K562 (cell line): ENCODE data around the gene PRKAG2. TPM values are rescaled to one million over a fixed set of nuclear protein-coding genes. Genes with fewer than 3 reads are reported as not detected.
A peak's percentile ranks its signal among the peaks of the same experiment; 100 is the strongest.

Experiments used
- ATAC-seq: fragments of 200-7000 bp; cut with Tn5 transposase; 3 replicates; pipeline ENCODE4 v1.9.1; 2020; ENCODE audit warnings: moderate library complexity
- BruUV-seq: library from RNA; stranded (reverse); fragments of 400-500 nt; replicated peaks from 2 replicates; lab custom pipeline; 2021; lab: Mats Ljungman, UMichigan
- CTCF ChIA-PET: fragments of 300-600 bp; formaldehyde crosslinking; extraction: SDS; loops from one replicate; lab custom pipeline; 2021; ENCODE audit warnings: low intra/inter-chr PET ratio; lab: Yijun Ruan, JAX
- POLR2A ChIA-PET: fragments of 300-600, 350-650 bp; sonication (Branson Sonifier 250); formaldehyde crosslinking; extraction: SDS; loops from one replicate; lab custom pipeline; 2021; ENCODE audit warnings: antibody characterized with exemption, inconsistent platforms; lab: Yijun Ruan, JAX
- DNase-seq, 4 experiments: peaks; one replicate each; pipeline versions ENCODE4 v3.0.0 to v3.0.0-alpha.2; 2011 to 2018; ENCODE audit warnings: low spot score in 3 of 4, mixed read lengths in 3 of 4; ENCODE audit errors: extremely low read depth in 1 of 4
- FAIRE-seq: peaks from 2 replicates; lab custom pipeline; 2011; peaks lifted over from hg19 to GRCh38; lab: Jason Lieb, UNC
- H2AFZ ChIP-seq: 2 replicates; pipeline ENCODE4 v1.6.0; 2011; ENCODE audit warnings: low read depth, low read length, control low read depth, inconsistent platforms
- H3K27ac ChIP-seq: fragments of 200-600 bp; 3 replicates; pipeline ENCODE4 v1.8.0; 2011; ENCODE audit warnings: low read depth, mild to moderate bottlenecking, control low read depth, inconsistent platforms, low read length, moderate library complexity, mixed read lengths; ENCODE audit errors: extremely low read depth
- H3K27me3 ChIP-seq, 2 experiments: fragments of 300-600 bp in 1 of 2; 2 replicates in 1 of 2; 3 replicates in 1 of 2; pipeline versions ENCODE4 v1.6.0 to v1.8.0; 2011; ENCODE audit warnings: inconsistent platforms in 2 of 2, low read length in 2 of 2, mild to moderate bottlenecking in 1 of 2, mixed read lengths in 1 of 2, moderate library complexity in 1 of 2; ENCODE audit not compliant: control insufficient read depth in 2 of 2, insufficient read depth in 2 of 2
- H3K36me3 ChIP-seq: fragments of 300-600 bp; 3 replicates; pipeline ENCODE4 v1.8.0; 2011; ENCODE audit warnings: mild to moderate bottlenecking, low read length, inconsistent platforms; ENCODE audit not compliant: control insufficient read depth, insufficient read depth
- H3K4me1 ChIP-seq, 2 experiments: fragments of 200-600 bp in 1 of 2; replicated peaks in 1 of 2; 2 replicates in 1 of 2; 3 replicates in 1 of 2; pipeline versions ENCODE4 v1.5.1 to v1.8.0; 2011; ENCODE audit warnings: inconsistent platforms in 2 of 2, low read length in 2 of 2, mild to moderate bottlenecking in 1 of 2, mixed read lengths in 1 of 2, moderate library complexity in 1 of 2; ENCODE audit not compliant: control insufficient read depth in 2 of 2, insufficient read depth in 2 of 2
- H3K4me2 ChIP-seq: 2 replicates; pipeline ENCODE4 v1.6.1; 2011; ENCODE audit warnings: low read length, control low read depth, inconsistent platforms, mixed read lengths; ENCODE audit not compliant: insufficient read depth
- H3K4me3 ChIP-seq: fragments of 200-600 bp; sonication (generic), shearing (Covaris generic); 2 replicates; pipeline ENCODE4 v1.5.1; 2016; ENCODE audit warnings: control low read depth, inconsistent platforms
- H3K79me2 ChIP-seq: fragments of 200-600 bp; 3 replicates; pipeline ENCODE4 v1.8.0; 2011; ENCODE audit warnings: low read length, inconsistent platforms; ENCODE audit not compliant: control insufficient read depth, insufficient read depth
- H3K9ac ChIP-seq, 2 experiments: 2 replicates each; pipeline versions ENCODE4 v1.6.0 to v1.6.1; 2011; ENCODE audit warnings: low read depth in 2 of 2, low read length in 2 of 2, control low read depth in 1 of 2, inconsistent platforms in 1 of 2, mild to moderate bottlenecking in 1 of 2, mixed read lengths in 1 of 2; ENCODE audit not compliant: insufficient read depth in 1 of 2
- H3K9me1 ChIP-seq: one replicate; pipeline ENCODE4 v1.6.0; 2011; ENCODE audit warnings: inconsistent platforms, mild to moderate bottlenecking, low read length, moderate library complexity; ENCODE audit not compliant: control insufficient read depth, insufficient read depth
- H3K9me3 ChIP-seq: replicated peaks from 2 replicates; pipeline ENCODE4 v1.5.1; 2011; ENCODE audit warnings: low read depth, low read length, inconsistent platforms; ENCODE audit not compliant: control insufficient read depth, insufficient read depth
- H4K20me1 ChIP-seq: replicated peaks from 2 replicates; pipeline ENCODE4 v1.6.1; 2011; ENCODE audit warnings: low read length, inconsistent platforms, mixed read lengths; ENCODE audit not compliant: control insufficient read depth, insufficient read depth
- DPF2 ChIP-seq: fragments of 450-650 bp; IDR thresholded peaks from 2 replicates; pipeline ENCODE4 v1.6.1; 2016
- HMG20B ChIP-seq: fragments of 250-450 bp; sonication (Bioruptor Pico); IDR thresholded peaks from 2 replicates; pipeline ENCODE4 v1.5.0; 2021; ENCODE audit warnings: mild to moderate bottlenecking
- RBM25 ChIP-seq: fragments of 200-400 bp; formaldehyde crosslinking; IDR thresholded peaks from 2 replicates; pipeline ENCODE4 v1.6.1; 2018; ENCODE audit warnings: low read length, low read depth, moderate library complexity; ENCODE audit not compliant: severe bottlenecking
- ZNF24 ChIP-seq: fragments of 450-650 bp; IDR thresholded peaks from 2 replicates; pipeline ENCODE4 v1.6.1; 2016
- WGBS: fragments of 100-300 bp; shearing (Covaris generic); methylation state at CpG from one replicate; pipeline ENCODE4 v1.1.6; 2016; ENCODE audit warnings: low coverage, mixed read lengths; ENCODE audit not compliant: insufficient coverage; ENCODE audit errors: missing lambda C conversion rate; 5-methylcytosine and 5-hydroxymethylcytosine counted together
- in situ Hi-C: fragments of 300-500 bp; cut with MboI; formaldehyde crosslinking; loops from 4 replicates; pipeline ENCODE4 v1.15.0; 2018; ENCODE audit warnings: inconsistent platforms, mixed read lengths
- intact Hi-C: fragments of 100-400 bp; cut with micrococcal nuclease; formaldehyde crosslinking; loops from 2 replicates; pipeline ENCODE4 v1.14.2; 2022
- polyA plus RNA-seq, 8 experiments: library from polyadenylated mRNA; depleted of rRNA in 4 of 8; stranded (reverse) in 5 of 8; unstranded in 3 of 8; fragments of >200 nt; fragmentation: Nextera tagmentation in 2 of 8; fragmentation: Illumina TruSeq in 1 of 8; extraction: Ambion mirVana in 2 of 8; extraction: Trizol in 1 of 8; gene quantifications; 2 replicates each; pipeline versions ENCODE4 v1.2.1 to v1.2.3, GENCODE V29; 2011 to 2014; ENCODE audit warnings: inconsistent platforms in 1 of 8, missing spikeins in 1 of 8
- total RNA-seq, 7 experiments: library from RNA; depleted of rRNA in 6 of 7; stranded (reverse); fragments of >200 nt in 6 of 7; fragmentation: Illumina TruSeq in 2 of 7; extraction: Trizol in 2 of 7; gene quantifications; 2 replicates each; pipeline versions ENCODE4 v1.2.1 to v1.2.3, GENCODE V29; 2011 to 2021; ENCODE audit warnings: low replicate concordance in 1 of 7
- TF ChIP-seq, protein P1 (sequence below), 2 experiments: fragments of 450-650 bp; formaldehyde crosslinking in 1 of 2; IDR thresholded peaks; 2 replicates each; pipeline versions ENCODE4 v1.4.0 to v1.6.1; 2014 to 2020; ENCODE audit warnings: mild to moderate bottlenecking in 2 of 2, borderline replicate concordance in 1 of 2, low read depth in 1 of 2
- TF ChIP-seq, protein P2 (sequence below): fragments of 450-650 bp; IDR thresholded peaks from 2 replicates; pipeline ENCODE4 v1.6.1; 2018; ENCODE audit not compliant: partially characterized antibody

Gene PRKAG2
- total and polyA plus RNA-seq, 9 of the 15 experiments (the other 6 are each of a cell fraction or from before 2014, with no cell fraction given) = 0.99 to 5.6 (median 3.3) TPM

DNA sequence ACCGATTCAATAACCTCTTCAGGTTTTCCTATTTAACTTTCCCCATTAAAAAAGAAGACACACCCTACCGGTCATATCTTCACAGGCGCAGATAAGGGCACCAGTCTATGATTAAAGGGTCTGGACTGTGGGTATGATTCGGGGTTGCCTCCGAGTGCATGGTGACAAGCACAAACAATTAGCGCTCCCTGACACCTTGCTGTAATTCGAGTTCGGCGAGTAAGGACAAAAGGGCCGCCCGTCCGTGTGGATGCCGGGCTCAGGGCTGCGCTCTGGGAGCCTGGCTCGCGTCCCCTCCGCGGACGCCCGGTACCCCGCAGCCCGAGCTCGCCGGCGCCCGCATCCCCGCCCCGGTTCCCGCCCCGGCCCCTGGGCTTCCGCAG, 245.4 kb downstream of the PRKAG2 start:
- Histone ChIP-seq H3K79me2 (no peaks in the 10 kb centered on the region), H3K9me1 (no peaks in the 10 kb centered on the region), H3K9ac (peak overlapping the region; percentile 18 to 88; a peak in 3 of 4 replicates), H3K4me2 (peak overlapping the region; percentile 92), H4K20me1 (peaks cover 6% of the 10 kb centered on the region), H2AFZ (peak overlapping the region; percentile 85), H3K9me3 (no peaks in the 10 kb centered on the region), H3K4me1 (peaks cover 6 to 15% of the 10 kb centered on the region in 2 experiments; a peak in 3 of 5 replicates), H3K27ac (no peak overlapping the region), H3K4me3 (peak overlapping the region; percentile 54), H3K36me3 (no peaks in the 10 kb centered on the region), H3K27me3 (peaks cover 34 to 37% of the 10 kb centered on the region in 2 experiments)
- POLR2A ChIA-PET = interaction anchor here (0.6 to 1.1 kb wide), 3 partner anchors 11 to 733 kb away, joined by 3 to 4 read pairs (median 3); no protein-coding TSS in a partner anchor
- CTCF ChIA-PET = interaction anchor here (0.6 to 0.7 kb wide), 3 partner anchors 107 to 315 kb away, joined by 3 to 5 read pairs (median 3); no protein-coding TSS in a partner anchor
- in situ Hi-C loops = no loop called here
- FAIRE-seq = no peak
- intact Hi-C loops = loop anchor here (5.0 to 10.0 kb wide), 3 partner anchors 114 to 267 kb away; partner anchors contain the start of gene RHEB
- peak in 1 of 4 experiments; percentile 47 for DNase-seq
- no TSS peak for BruUV-seq
- ATAC-seq = peak; percentile 44; the same call in 2 of the 3 replicates
- 1% methylated on average over 13 of the region's 31 CpGs for WGBS
- no peak for TF ChIP-seq ZNF24
- TF ChIP-seq RBM25 = no peak
- TF ChIP-seq, protein P1, sequence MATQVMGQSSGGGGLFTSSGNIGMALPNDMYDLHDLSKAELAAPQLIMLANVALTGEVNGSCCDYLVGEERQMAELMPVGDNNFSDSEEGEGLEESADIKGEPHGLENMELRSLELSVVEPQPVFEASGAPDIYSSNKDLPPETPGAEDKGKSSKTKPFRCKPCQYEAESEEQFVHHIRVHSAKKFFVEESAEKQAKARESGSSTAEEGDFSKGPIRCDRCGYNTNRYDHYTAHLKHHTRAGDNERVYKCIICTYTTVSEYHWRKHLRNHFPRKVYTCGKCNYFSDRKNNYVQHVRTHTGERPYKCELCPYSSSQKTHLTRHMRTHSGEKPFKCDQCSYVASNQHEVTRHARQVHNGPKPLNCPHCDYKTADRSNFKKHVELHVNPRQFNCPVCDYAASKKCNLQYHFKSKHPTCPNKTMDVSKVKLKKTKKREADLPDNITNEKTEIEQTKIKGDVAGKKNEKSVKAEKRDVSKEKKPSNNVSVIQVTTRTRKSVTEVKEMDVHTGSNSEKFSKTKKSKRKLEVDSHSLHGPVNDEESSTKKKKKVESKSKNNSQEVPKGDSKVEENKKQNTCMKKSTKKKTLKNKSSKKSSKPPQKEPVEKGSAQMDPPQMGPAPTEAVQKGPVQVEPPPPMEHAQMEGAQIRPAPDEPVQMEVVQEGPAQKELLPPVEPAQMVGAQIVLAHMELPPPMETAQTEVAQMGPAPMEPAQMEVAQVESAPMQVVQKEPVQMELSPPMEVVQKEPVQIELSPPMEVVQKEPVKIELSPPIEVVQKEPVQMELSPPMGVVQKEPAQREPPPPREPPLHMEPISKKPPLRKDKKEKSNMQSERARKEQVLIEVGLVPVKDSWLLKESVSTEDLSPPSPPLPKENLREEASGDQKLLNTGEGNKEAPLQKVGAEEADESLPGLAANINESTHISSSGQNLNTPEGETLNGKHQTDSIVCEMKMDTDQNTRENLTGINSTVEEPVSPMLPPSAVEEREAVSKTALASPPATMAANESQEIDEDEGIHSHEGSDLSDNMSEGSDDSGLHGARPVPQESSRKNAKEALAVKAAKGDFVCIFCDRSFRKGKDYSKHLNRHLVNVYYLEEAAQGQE (IDR thresholded peaks at IDR 0.05; ENCODE audit: borderline replicate concordance) = no peak
- TF ChIP-seq, protein P1 (CRISPR knock-in tag; IDR thresholded peaks at IDR 0.05; ENCODE audit: low read depth) = no peak
- TF ChIP-seq DPF2 = 0 out of 2 replicates have a peak, but pooled peaks have one; percentile 14
- no peak for TF ChIP-seq HMG20B (CRISPR knock-in tag)
- TF ChIP-seq, protein P2, sequence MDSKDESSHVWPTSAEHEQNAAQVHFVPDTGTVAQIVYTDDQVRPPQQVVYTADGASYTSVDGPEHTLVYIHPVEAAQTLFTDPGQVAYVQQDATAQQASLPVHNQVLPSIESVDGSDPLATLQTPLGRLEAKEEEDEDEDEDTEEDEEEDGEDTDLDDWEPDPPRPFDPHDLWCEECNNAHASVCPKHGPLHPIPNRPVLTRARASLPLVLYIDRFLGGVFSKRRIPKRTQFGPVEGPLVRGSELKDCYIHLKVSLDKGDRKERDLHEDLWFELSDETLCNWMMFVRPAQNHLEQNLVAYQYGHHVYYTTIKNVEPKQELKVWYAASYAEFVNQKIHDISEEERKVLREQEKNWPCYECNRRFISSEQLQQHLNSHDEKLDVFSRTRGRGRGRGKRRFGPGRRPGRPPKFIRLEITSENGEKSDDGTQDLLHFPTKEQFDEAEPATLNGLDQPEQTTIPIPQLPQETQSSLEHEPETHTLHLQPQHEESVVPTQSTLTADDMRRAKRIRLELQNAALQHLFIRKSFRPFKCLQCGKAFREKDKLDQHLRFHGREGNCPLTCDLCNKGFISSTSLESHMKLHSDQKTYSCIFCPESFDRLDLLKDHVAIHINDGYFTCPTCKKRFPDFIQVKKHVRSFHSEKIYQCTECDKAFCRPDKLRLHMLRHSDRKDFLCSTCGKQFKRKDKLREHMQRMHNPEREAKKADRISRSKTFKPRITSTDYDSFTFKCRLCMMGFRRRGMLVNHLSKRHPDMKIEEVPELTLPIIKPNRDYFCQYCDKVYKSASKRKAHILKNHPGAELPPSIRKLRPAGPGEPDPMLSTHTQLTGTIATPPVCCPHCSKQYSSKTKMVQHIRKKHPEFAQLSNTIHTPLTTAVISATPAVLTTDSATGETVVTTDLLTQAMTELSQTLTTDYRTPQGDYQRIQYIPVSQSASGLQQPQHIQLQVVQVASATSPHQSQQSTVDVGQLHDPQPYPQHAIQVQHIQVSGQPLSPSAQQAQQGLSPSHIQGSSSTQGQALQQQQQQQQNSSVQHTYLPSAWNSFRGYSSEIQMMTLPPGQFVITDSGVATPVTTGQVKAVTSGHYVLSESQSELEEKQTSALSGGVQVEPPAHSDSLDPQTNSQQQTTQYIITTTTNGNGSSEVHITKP = peak; percentile 8
